ENCODE measurements around the gene CCDC12.
A peak's percentile ranks its signal among the peaks of the same experiment; 100 is the strongest.
"Not testable (repeated sequence)": the region's sequence is repeated elsewhere in the genome, so short reads cannot be mapped to it uniquely, and the experiment has no call there.

Gene CCDC12

GRCh38 chr3:46978381-46978780 is 1.8 kb upstream of the CCDC12 start:
- DNase-seq: no peak

GRCh38 chr3:46977811-46978195 is 1.3 kb upstream of the CCDC12 start:
- no peak for DNase-seq

GRCh38 chr3:46974421-46975171 is 1.9 kb downstream of the CCDC12 start:
- DNase-seq: no peak

GRCh38 chr3:46972396-46972795 is 4.1 kb downstream of the CCDC12 start:
- no peak for DNase-seq

GRCh38 chr3:46971742-46972141 is 4.8 kb downstream of the CCDC12 start:
- no peak for DNase-seq

- no peak for DNase-seq
These were observed 5.4 kb downstream of the CCDC12 start for GRCh38 chr3:46971151-46971550.

- no peak for DNase-seq
These were observed 6.0 kb downstream of the CCDC12 start for GRCh38 chr3:46970391-46971091.

- no peak for DNase-seq
These were observed 7.6 kb downstream of the CCDC12 start for GRCh38 chr3:46968783-46969428.

GRCh38 chr3:46966811-46967210 is 9.7 kb downstream of the CCDC12 start:
- no peak for DNase-seq

- no peak for DNase-seq
These were observed 11.4 kb downstream of the CCDC12 start for GRCh38 chr3:46965151-46965550.

GRCh38 chr3:46964038-46964590 is 12.4 kb downstream of the CCDC12 start:
- not testable (repeated sequence) for DNase-seq

GRCh38 chr3:46962990-46963389 is 13.6 kb downstream of the CCDC12 start:
- no peak for DNase-seq

- no peak for DNase-seq
These were observed 14.1 kb downstream of the CCDC12 start for GRCh38 chr3:46962427-46962826.

GRCh38 chr3:46960835-46961234 is 15.7 kb downstream of the CCDC12 start:
- DNase-seq: no peak

- DNase-seq: peak; percentile 30
These were observed 16.4 kb downstream of the CCDC12 start for GRCh38 chr3:46960081-46960701.

GRCh38 chr3:46959161-46959511 is 17.4 kb downstream of the CCDC12 start:
- DNase-seq: no peak

GRCh38 chr3:46958467-46959160 is 17.9 kb downstream of the CCDC12 start:
- DNase-seq: no peak

GRCh38 chr3:46957092-46957820 is 19.3 kb downstream of the CCDC12 start:
- no peak for DNase-seq

- no peak for DNase-seq
These were observed 20.7 kb downstream of the CCDC12 start for GRCh38 chr3:46955801-46956259.

- DNase-seq: no peak
These were observed 21.4 kb downstream of the CCDC12 start for GRCh38 chr3:46955157-46955556.

GRCh38 chr3:46954178-46954577 is 22.4 kb downstream of the CCDC12 start:
- no peak for DNase-seq

Data from fibroblast of skin of right quadriceps (primary cell).